DOHH2 (cell line): ENCODE results near the gene NOL4L.

Experiments
- EZH2phosphoT487 ChIP-seq: fragments of 200-600 bp; sonication (generic); IDR thresholded peaks from 2 replicates; pipeline ENCODE4 v1.6.1; 2017; ENCODE audit warnings: borderline replicate concordance, mild to moderate bottlenecking, antibody characterized with exemption, low read length, moderate library complexity, mixed read lengths
- TF ChIP-seq, protein P1 (sequence below): fragments of 200-600 bp; sonication (generic); IDR thresholded peaks from one replicate; pipeline ENCODE4 v1.5.1; 2014; ENCODE audit warnings: antibody characterized with exemption, mild to moderate bottlenecking, low read depth, low read length; ENCODE audit not compliant: poor library complexity, severe bottlenecking

DNA sequence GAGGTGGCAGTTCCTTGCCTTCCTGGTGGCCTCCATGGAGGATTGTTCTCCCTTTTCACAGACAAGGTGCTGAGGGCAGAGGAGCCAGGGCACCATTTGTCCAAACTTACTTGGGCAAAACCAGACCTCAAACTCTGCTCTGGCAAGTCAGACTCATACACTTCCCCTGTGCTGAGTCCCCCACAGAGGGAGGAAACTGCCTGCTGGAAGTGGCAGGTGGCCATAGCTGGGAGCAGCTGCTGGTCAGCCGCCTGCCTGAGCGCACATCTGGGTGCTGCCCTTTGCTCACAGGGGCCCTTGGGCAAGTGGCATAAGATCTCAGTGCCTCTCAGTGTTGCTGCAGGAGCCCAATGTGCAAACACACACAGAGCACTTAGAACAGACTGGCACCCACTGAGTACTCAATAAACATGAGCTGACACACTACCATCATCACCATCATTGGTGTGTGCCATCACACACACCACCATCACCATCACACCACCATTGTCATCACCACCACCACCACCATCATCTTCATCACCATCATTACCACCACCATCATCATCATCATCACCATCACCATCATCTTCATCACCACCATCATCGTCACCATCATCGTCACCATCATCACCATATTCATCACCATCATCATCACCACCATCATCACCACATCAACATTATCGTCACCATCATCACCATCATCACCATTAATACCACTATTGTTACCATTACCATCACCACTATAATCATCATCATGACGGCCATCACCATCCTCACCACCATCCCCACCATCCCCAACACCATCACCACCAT is 17.6 kb downstream of the NOL4L start:
- TF ChIP-seq, protein P1, sequence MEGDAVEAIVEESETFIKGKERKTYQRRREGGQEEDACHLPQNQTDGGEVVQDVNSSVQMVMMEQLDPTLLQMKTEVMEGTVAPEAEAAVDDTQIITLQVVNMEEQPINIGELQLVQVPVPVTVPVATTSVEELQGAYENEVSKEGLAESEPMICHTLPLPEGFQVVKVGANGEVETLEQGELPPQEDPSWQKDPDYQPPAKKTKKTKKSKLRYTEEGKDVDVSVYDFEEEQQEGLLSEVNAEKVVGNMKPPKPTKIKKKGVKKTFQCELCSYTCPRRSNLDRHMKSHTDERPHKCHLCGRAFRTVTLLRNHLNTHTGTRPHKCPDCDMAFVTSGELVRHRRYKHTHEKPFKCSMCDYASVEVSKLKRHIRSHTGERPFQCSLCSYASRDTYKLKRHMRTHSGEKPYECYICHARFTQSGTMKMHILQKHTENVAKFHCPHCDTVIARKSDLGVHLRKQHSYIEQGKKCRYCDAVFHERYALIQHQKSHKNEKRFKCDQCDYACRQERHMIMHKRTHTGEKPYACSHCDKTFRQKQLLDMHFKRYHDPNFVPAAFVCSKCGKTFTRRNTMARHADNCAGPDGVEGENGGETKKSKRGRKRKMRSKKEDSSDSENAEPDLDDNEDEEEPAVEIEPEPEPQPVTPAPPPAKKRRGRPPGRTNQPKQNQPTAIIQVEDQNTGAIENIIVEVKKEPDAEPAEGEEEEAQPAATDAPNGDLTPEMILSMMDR = no peak
- no peak for TF ChIP-seq EZH2phosphoT487
